H1 (cell line): Measurements from ENCODE around the gene CHRNA3. TPM values are rescaled to one million over a fixed set of nuclear protein-coding genes. Genes with fewer than 3 reads are reported as not detected.

Source experiments
- CTCF ChIA-PET: fragments of 300-600 bp; sonication (Branson Sonifier 250); formaldehyde crosslinking; loops from one replicate; lab custom pipeline; 2021; ENCODE audit not compliant: partially characterized antibody; lab: Charles Lee
- POLR2A ChIA-PET: fragments of 300-600 bp; sonication (Branson Sonifier 250); formaldehyde crosslinking; loops from one replicate; lab custom pipeline; 2021; ENCODE audit warnings: inconsistent platforms; ENCODE audit not compliant: partially characterized antibody; lab: Charles Lee
- DNase-seq, 2 experiments: peaks; one replicate each; pipeline versions ENCODE4 v3.0.0 to v3.0.0-alpha.2; 2010 to 2022; ENCODE audit warnings: low spot score in 2 of 2, low read depth in 1 of 2, mixed read lengths in 1 of 2
- FAIRE-seq: peaks from 2 replicates; lab custom pipeline; 2011; peaks lifted over from hg19 to GRCh38; lab: Jason Lieb, UNC
- H2AFZ ChIP-seq: 2 replicates; pipeline ENCODE4 v1.8.1; 2012; ENCODE audit warnings: low read length, inconsistent platforms
- H2AK5ac ChIP-seq: 2 replicates; pipeline ENCODE4 v1.6.1; 2013; ENCODE audit warnings: low read depth, low read length
- H2BK120ac ChIP-seq: replicated peaks from 2 replicates; pipeline ENCODE3; 2013; ENCODE audit warnings: low read depth, low read length, inconsistent platforms
- H2BK12ac ChIP-seq: 2 replicates; pipeline ENCODE4 v1.6.1; 2013; ENCODE audit warnings: low read depth, low read length
- H2BK15ac ChIP-seq: 2 replicates; pipeline ENCODE4 v1.6.1; 2013; ENCODE audit warnings: low read length
- H2BK20ac ChIP-seq: 2 replicates; pipeline ENCODE4 v1.6.1; 2013; ENCODE audit warnings: low read length
- H2BK5ac ChIP-seq: 2 replicates; pipeline ENCODE4 v1.6.1; 2013; ENCODE audit warnings: low read depth, low read length
- H3K14ac ChIP-seq: 2 replicates; pipeline ENCODE4 v1.6.1; 2013; ENCODE audit warnings: inconsistent platforms; ENCODE audit not compliant: insufficient read length
- H3K18ac ChIP-seq: 2 replicates; pipeline ENCODE4 v1.6.1; 2013; ENCODE audit warnings: low read length; ENCODE audit errors: extremely low read depth
- H3K23ac ChIP-seq: 2 replicates; pipeline ENCODE4 v1.6.1; 2013; ENCODE audit warnings: inconsistent platforms; ENCODE audit not compliant: insufficient read length
- H3K23me2 ChIP-seq: 2 replicates; pipeline ENCODE4 v1.6.1; 2013; ENCODE audit warnings: low read depth, low read length
- H3K27ac ChIP-seq: 2 replicates; pipeline ENCODE4 v1.6.1; 2011; ENCODE audit warnings: low read depth, low read length, inconsistent platforms
- H3K27me3 ChIP-seq, 4 experiments: replicated peaks in 1 of 4; 1 replicate in 1 of 4; 2 replicates in 3 of 4; pipeline versions ENCODE4 v1.6.1 to v1.8.1; 2011 to 2013; ENCODE audit warnings: low read length in 3 of 4, mild to moderate bottlenecking in 3 of 4, inconsistent platforms in 2 of 4, mixed read lengths in 2 of 4, moderate library complexity in 1 of 4; ENCODE audit not compliant: control insufficient read depth in 3 of 4, insufficient read depth in 3 of 4; ENCODE audit errors: extremely low read depth in 1 of 4
- H3K36me3 ChIP-seq, 4 experiments: 2 replicates each; pipeline versions ENCODE4 v1.6.1 to v1.8.1; 2011 to 2013; ENCODE audit warnings: mild to moderate bottlenecking in 4 of 4, low read length in 3 of 4, moderate library complexity in 2 of 4, control low read depth in 1 of 4, inconsistent platforms in 1 of 4; ENCODE audit not compliant: insufficient read depth in 4 of 4, control insufficient read depth in 2 of 4
- H3K4ac ChIP-seq: replicated peaks from 2 replicates; pipeline ENCODE3; 2013; ENCODE audit warnings: low read length, low read depth, mixed read lengths, inconsistent platforms; ENCODE audit not compliant: insufficient read length
- H3K4me1 ChIP-seq, 4 experiments: replicated peaks in 1 of 4; 1 replicate in 1 of 4; 2 replicates in 3 of 4; pipeline versions ENCODE4 v1.6.1 to v1.8.1; 2011 to 2013; ENCODE audit warnings: low read length in 3 of 4, inconsistent platforms in 2 of 4, mixed read lengths in 1 of 4; ENCODE audit not compliant: insufficient read depth in 4 of 4, control insufficient read depth in 3 of 4
- H3K4me2 ChIP-seq, 2 experiments: 2 replicates each; pipeline versions ENCODE4 v1.6.1 to v1.8.1; 2011 to 2013; ENCODE audit warnings: low read depth in 2 of 2, low read length in 2 of 2, control low read depth in 1 of 2, inconsistent platforms in 1 of 2, mild to moderate bottlenecking in 1 of 2; ENCODE audit not compliant: insufficient read depth in 1 of 2
- H3K4me3 ChIP-seq, 4 experiments: fragments of 200-600, 300-600 bp in 1 of 4; sonication (generic), shearing (Covaris generic), sonication (Bioruptor Twin) in 1 of 4; 2 replicates each; pipeline versions ENCODE4 v1.5.1 to v1.8.1; 2011 to 2016; ENCODE audit warnings: low read length in 4 of 4, low read depth in 3 of 4, control low read depth in 2 of 4, inconsistent platforms in 2 of 4, mild to moderate bottlenecking in 2 of 4, mixed read lengths in 1 of 4, moderate library complexity in 1 of 4; ENCODE audit not compliant: insufficient read depth in 2 of 4; ENCODE audit errors: extremely low read depth in 1 of 4
- H3K56ac ChIP-seq: replicated peaks from 2 replicates; pipeline ENCODE3; 2013; ENCODE audit warnings: low read depth, mild to moderate bottlenecking, mixed read lengths, low read length, inconsistent platforms; ENCODE audit not compliant: insufficient read length
- H3K79me1 ChIP-seq: 2 replicates; pipeline ENCODE4 v1.6.1; 2013; ENCODE audit warnings: low read depth, low read length, control low read depth
- H3K79me2 ChIP-seq, 2 experiments: 2 replicates each; pipeline versions ENCODE4 v1.6.1 to v1.8.1; 2012 to 2013; ENCODE audit warnings: low read length in 2 of 2, mild to moderate bottlenecking in 2 of 2, inconsistent platforms in 1 of 2; ENCODE audit not compliant: insufficient read depth in 2 of 2, control insufficient read depth in 1 of 2
- H3K9ac ChIP-seq, 4 experiments: replicated peaks in 1 of 4; 1 replicate in 1 of 4; 2 replicates in 3 of 4; pipeline versions ENCODE4 v1.6.1 to v1.8.1; 2011 to 2013; ENCODE audit warnings: low read depth in 3 of 4, low read length in 3 of 4, control low read depth in 2 of 4, mild to moderate bottlenecking in 2 of 4, moderate library complexity in 2 of 4, inconsistent platforms in 1 of 4; ENCODE audit errors: extremely low read depth in 1 of 4
- H3K9me3 ChIP-seq, 2 experiments: 2 replicates each; pipeline versions ENCODE4 v1.6.1 to v1.8.1; 2012 to 2013; ENCODE audit warnings: mild to moderate bottlenecking in 2 of 2, moderate library complexity in 2 of 2, control low read depth in 1 of 2, inconsistent platforms in 1 of 2, low read depth in 1 of 2, low read length in 1 of 2, mixed read lengths in 1 of 2; ENCODE audit not compliant: insufficient read depth in 2 of 2
- H4K20me1 ChIP-seq, 2 experiments: replicated peaks in 1 of 2; 2 replicates each; pipeline versions ENCODE3 to v1.8.1; 2011 to 2013; ENCODE audit warnings: inconsistent platforms in 2 of 2, low read length in 2 of 2, mild to moderate bottlenecking in 1 of 2; ENCODE audit not compliant: insufficient read depth in 2 of 2, control insufficient read depth in 1 of 2
- H4K5ac ChIP-seq: 2 replicates; pipeline ENCODE4 v1.6.1; 2013; ENCODE audit warnings: low read length, low read depth, mixed read lengths, inconsistent platforms; ENCODE audit not compliant: insufficient read length
- H4K8ac ChIP-seq: 2 replicates; pipeline ENCODE4 v1.8.0; 2013; ENCODE audit warnings: mild to moderate bottlenecking, moderate library complexity, low read length, inconsistent platforms; ENCODE audit not compliant: insufficient read depth; ENCODE audit errors: extremely low read depth
- H4K91ac ChIP-seq: replicated peaks from 2 replicates; pipeline ENCODE3; 2013; ENCODE audit warnings: low read length, mixed read lengths, inconsistent platforms; ENCODE audit not compliant: insufficient read length
- JUND ChIP-seq: IDR thresholded peaks from 2 replicates; pipeline ENCODE4 v1.6.1; 2011; ENCODE audit warnings: mild to moderate bottlenecking, improper control_type of control experiment, low read length
- NANOG ChIP-seq: IDR thresholded peaks from 2 replicates; pipeline ENCODE4 v1.6.1; 2011; ENCODE audit warnings: low read length, low read depth, mild to moderate bottlenecking, inconsistent platforms; ENCODE audit not compliant: insufficient read depth, poor library complexity, severe bottlenecking
- SP1 ChIP-seq: IDR thresholded peaks from 2 replicates; pipeline ENCODE4 v1.6.1; 2011; ENCODE audit warnings: low read depth, low read length
- whole genome bisulfite sequencing, 2 experiments: shearing (Covaris generic) in 1 of 2; methylation state at CpG; one replicate each; pipeline versions ENCODE4 v1.1.6 to v1.1.7; 2013 to 2015; ENCODE audit warnings: low lambda C conversion rate in 2 of 2, mixed read lengths in 2 of 2, inconsistent platforms in 1 of 2, low coverage in 1 of 2, missing lambda C conversion rate in 1 of 2; ENCODE audit not compliant: insufficient replicate concordance in 2 of 2, insufficient coverage in 1 of 2, insufficient read length in 1 of 2; ENCODE audit errors: extremely low coverage in 1 of 2, missing lambda C conversion rate in 1 of 2; 5-methylcytosine and 5-hydroxymethylcytosine counted together
- polyA plus RNA-seq, 7 experiments: library from polyadenylated mRNA; depleted of rRNA in 3 of 7; stranded (reverse) in 5 of 7; unstranded in 2 of 7; fragments of >200 nt in 5 of 7; fragments of 200-250 nt in 2 of 7; gene quantifications; 1 replicate in 5 of 7; 2 replicates in 1 of 7; 4 replicates in 1 of 7; pipeline versions ENCODE4 v1.2.1 to v1.2.3, GENCODE V29; 2011 to 2013; ENCODE audit warnings: missing spikeins in 2 of 7, mixed read lengths in 2 of 7
- total RNA-seq: library from RNA; stranded (reverse); fragmentation: NEBNext Ultra II Directional; extraction: Animal tissue kit (Norgen Biotek cat#: 25700); gene quantifications from 2 replicates; pipeline ENCODE4 v1.2.1, GENCODE V29; 2021

Gene CHRNA3
- total and polyA plus RNA-seq, 2 of the 8 experiments (the other 6 are each of a cell fraction or from before 2014, with no cell fraction given), result 2.1 to 4.7 TPM

DNA sequence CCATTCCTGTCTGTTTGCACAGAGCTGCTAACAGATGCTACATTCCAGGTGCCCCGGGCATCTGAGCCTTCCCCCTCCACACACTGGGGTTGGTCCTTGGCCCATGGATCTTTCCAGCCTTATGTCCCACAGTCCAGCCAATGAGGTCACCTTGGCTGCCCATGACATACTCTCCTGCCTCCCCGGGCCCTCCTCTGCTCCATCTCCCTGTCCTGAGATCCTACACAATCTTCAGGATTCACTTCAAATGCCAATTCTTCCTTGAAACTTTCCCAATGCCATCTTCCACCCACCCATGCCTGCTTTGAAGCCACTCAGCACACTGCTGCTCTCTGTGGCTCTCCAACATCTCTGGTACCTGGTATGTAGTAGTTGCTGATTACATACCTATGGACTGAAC, 4.3 kb downstream of the CHRNA3 start:
- Histone ChIP-seq H2BK15ac (no peak overlapping the region), H3K9ac (no peak overlapping the region), H2BK5ac (no peak overlapping the region), H4K91ac (no peak overlapping the region), H4K5ac (no peak overlapping the region), H3K4me3 (no peak overlapping the region), H3K56ac (no peak overlapping the region), H3K79me1 (no peaks in the 10 kb centered on the region), H2BK120ac (no peak overlapping the region), H3K4me2 (no peak overlapping the region), H2BK12ac (no peak overlapping the region), H3K27ac (no peak overlapping the region), H4K20me1 (no peaks in the 10 kb centered on the region), H3K23me2 (peaks cover 14% of the 10 kb centered on the region; the same call in 1 of the 2 replicates), H2BK20ac (no peak overlapping the region), H4K8ac (no peak overlapping the region), H3K27me3 (peaks cover 1 to 29% (median 27%) of the 10 kb centered on the region in 4 experiments), H3K14ac (no peak overlapping the region), H3K18ac (no peak overlapping the region), H3K4me1 (peaks cover 0 to 7% (median 2%) of the 10 kb centered on the region in 4 experiments; a peak in 6 of 7 replicates), H3K36me3 (no peaks in the 10 kb centered on the region), H3K23ac (no peak overlapping the region), H2AFZ (no peak overlapping the region), H3K4ac (no peak overlapping the region), H3K79me2 (no peaks in the 10 kb centered on the region), H2AK5ac (no peak overlapping the region), H3K9me3 (no peaks in the 10 kb centered on the region)
- ChIA-PET CTCF (interaction anchor here (0.8 to 7.6 kb wide), 5 partner anchors 8 to 124 kb away, joined by 3 to 81 read pairs (median 3); no protein-coding TSS in a partner anchor), POLR2A (no interaction called here)
- WGBS, 2 experiments, result 75% methylated on average over 2 of the region's 2 CpGs; no CpG with 5 or more reads in 1 of the 2 experiments
- FAIRE-seq (no peak), DNase-seq (peak in 1 of 2 experiments; percentile 28)
- no peak for TF ChIP-seq SP1
- no peak for TF ChIP-seq NANOG
- no peak for TF ChIP-seq JUND
